ENCODE results near the gene TMEM108.

The TMEM108 gene

DNA sequence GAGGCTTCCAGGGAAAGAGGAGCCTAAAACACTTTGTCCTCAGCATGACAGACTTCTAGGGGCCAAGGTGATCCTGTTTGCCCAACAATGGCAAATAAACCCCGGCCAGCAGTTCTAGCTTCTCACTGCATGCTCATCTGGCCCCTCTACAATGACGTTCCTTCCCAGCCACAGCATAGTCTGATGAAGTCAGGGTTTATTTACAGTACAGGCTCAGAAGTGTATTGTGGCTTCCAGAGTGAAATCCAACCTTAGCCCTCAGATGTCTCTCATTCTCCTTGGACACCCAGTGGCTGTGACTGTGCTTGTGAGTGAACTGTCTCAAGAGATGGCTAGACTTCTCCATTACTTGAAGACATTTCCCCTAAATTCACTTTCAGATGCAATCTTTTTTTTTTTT lies 402.5 kb downstream of the TMEM108 start:
- no peak for FAIRE-seq

DNA sequence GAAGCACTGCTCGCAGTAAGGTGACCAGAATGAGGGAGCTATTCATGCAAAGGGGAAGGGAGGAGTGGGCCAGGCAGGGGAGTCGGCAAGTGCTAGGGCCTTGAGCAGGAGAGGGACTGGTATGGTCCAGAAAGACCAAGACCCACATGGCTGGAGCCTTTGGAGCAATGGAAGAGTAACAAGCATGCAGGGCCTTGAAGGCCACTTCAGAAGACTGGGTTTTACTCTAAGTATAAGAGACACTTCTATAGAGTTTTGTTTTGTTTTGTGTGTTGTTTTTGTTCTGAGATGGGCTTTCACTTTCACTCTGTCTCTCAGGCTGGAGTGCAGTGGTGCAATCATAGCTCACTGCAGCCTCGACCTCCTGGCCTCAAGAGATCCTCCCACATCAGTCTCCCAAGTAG lies 403.7 kb downstream of the TMEM108 start:
- no peak for FAIRE-seq

DNA sequence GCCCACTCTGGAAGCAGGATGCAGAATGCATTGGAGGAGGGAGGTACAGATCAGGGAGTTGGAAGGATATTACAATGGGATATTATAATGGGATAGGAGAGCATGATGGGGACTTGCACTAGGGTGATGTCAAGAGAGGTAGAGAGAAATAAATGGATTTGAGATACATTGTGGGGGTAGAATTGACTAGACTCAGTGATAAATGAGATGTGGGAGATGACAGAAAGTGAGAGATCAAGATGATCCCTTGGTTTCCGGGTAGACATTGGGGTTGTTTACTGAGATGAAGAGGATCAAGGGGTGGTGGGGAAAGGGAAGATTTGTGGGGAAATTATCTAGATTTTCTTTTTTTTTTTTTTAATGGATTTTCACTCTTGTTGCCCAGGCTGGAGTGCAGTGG lies 404.3 kb downstream of the TMEM108 start:
- FAIRE-seq, result no peak

DNA sequence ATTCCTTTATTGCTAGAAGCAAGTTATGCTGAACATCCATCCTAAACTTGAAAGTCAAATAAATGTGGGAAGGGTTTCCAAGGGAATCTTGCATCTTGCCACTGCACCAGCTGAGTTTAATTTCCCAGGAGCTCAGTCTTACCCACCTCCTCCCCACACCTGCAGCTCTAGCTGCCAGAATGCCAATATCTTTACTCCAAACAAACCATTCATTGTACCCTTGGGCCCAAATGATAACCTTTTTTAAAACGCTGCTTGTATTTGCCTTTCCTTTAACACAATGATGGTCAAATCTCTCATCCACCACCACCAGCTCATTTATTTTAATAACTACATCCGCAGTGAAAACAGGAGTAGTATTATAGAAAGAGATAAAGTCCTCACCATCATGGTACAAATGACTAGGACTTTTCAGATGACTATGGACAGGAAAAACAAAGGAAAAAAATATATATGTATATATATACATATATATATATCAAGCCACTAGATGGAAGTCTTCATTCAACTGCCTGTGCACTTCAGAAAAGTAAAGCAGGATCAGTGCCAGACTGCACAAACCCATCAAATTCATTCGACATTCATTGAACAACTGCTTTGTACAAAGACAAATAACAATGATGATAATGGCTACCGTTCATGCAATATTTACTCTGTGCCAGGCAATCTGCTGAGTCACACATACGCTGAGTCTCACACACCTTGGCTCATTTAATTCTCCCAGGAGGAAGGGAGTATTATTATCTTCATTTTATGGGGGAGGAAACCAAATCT lies 405.6 kb downstream of the TMEM108 start:
- FAIRE-seq, result no peak

DNA sequence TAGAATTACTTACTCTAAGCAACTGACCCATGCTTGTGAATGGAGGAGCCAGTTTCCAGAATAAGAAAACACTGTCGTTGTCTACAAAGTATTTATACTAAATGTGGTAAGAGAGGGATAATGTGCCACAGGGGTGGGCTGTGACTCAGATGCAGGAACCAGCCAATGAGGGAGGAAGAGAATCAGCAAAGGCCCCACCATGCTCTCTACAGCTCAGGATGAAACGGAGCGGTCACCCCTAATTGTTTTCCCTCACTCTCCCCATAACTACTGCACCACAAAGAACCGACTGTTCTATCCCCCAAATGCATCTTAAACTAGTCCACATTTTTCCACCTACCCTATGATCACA lies 406.2 kb downstream of the TMEM108 start:
- no peak for FAIRE-seq

DNA sequence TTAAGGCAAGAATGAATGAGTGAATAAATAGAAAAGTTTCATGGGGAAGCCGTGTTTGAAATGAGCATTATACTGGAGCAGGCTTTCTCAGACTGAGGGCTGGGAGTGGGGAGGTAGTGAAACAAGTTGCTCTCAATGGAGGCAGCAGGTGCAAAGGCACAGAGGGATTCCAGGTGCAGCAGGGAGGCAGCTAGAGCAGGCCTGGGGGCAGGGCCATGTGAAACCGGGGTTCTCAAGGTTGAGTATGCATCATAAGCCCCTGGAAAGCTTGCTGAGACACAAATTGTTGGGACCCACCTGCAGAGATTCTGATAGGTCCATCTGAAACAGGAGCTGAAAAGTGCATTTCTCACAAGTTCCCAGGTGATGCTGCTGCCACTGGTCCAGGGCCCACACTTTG lies 406.9 kb downstream of the TMEM108 start:
- no peak for FAIRE-seq
